HCT116 (cell line): ENCODE measurements around the gene SLC9A9. TPM values are rescaled to one million over a fixed set of nuclear protein-coding genes. Genes with fewer than 3 reads are reported as not detected.

Source experiments
- ATAC-seq: fragments of 200-7000 bp; cut with Tn5 transposase; 2 replicates; pipeline ENCODE4 v1.9.1; 2020; ENCODE audit warnings: mild to moderate bottlenecking, moderate library complexity
- BruUV-seq: library from RNA; stranded (reverse); fragments of 400-500 nt; replicated peaks from 2 replicates; lab custom pipeline; 2021; lab: Mats Ljungman, UMichigan
- CTCF ChIA-PET: fragments of 300-600 bp; sonication (Branson Sonifier 250); formaldehyde crosslinking; loops from one replicate; lab custom pipeline; 2021; ENCODE audit warnings: antibody characterized with exemption; lab: Charles Lee
- POLR2A ChIA-PET: fragments of 300-600, 350-600 bp; sonication (Branson Sonifier 250); formaldehyde crosslinking; loops from one replicate; lab custom pipeline; 2021; ENCODE audit warnings: antibody characterized with exemption; lab: Charles Lee
- RAD21 ChIA-PET, 2 experiments: fragments of 300-600 bp; sonication (Branson Sonifier 250); formaldehyde crosslinking; loops; one replicate each; lab custom pipeline; 2023; ENCODE audit warnings: low total read pairs in 2 of 2; ENCODE audit not compliant: uncharacterized antibody in 2 of 2, unreplicated experiment in 2 of 2, low non-redundant PET in 1 of 2; lab: Charles Lee
- DNase-seq: peaks from one replicate; pipeline ENCODE4 v3.0.0-alpha.2; 2010; ENCODE audit warnings: low read depth, low spot score
- H2AFZ ChIP-seq: fragments of 200-600 bp; shearing (Covaris generic), sonication (generic); 2 replicates; pipeline ENCODE4 v1.6.1; 2017; ENCODE audit warnings: low read depth, mixed run types, mixed read lengths, antibody characterized with exemption, low read length; ENCODE audit not compliant: poor library complexity, severe bottlenecking
- H3K27ac ChIP-seq: 2 replicates; pipeline ENCODE4 v1.5.1; 2012; ENCODE audit warnings: low read depth, low read length
- H3K27me3 ChIP-seq: fragments of 200-600 bp; sonication (generic); 2 replicates; pipeline ENCODE4 v1.6.1; 2016; ENCODE audit warnings: mixed run types, low read length, mixed read lengths; ENCODE audit not compliant: insufficient read depth
- H3K36me3 ChIP-seq, 2 experiments: fragments of 200-500 bp in 1 of 2; fragments of 200-600 bp in 1 of 2; sonication (Bioruptor generic) in 1 of 2; sonication (generic) in 1 of 2; 2 replicates each; pipeline versions ENCODE4 v1.5.1 to v1.6.1; 2014 to 2016; ENCODE audit warnings: low read length in 2 of 2, inconsistent platforms in 1 of 2, mixed read lengths in 1 of 2, mixed run types in 1 of 2; ENCODE audit not compliant: insufficient read depth in 2 of 2, control insufficient read depth in 1 of 2
- H3K4me1 ChIP-seq, 2 experiments: fragments of 200-600 bp in 1 of 2; sonication (generic) in 1 of 2; 2 replicates each; pipeline versions ENCODE4 v1.5.1 to v1.6.1; 2012 to 2017; ENCODE audit warnings: low read length in 2 of 2, inconsistent platforms in 1 of 2, mild to moderate bottlenecking in 1 of 2, mixed read lengths in 1 of 2, mixed run types in 1 of 2, moderate library complexity in 1 of 2; ENCODE audit not compliant: insufficient read depth in 2 of 2, control insufficient read depth in 1 of 2
- H3K4me2 ChIP-seq: fragments of 200-600 bp; sonication (generic); 2 replicates; pipeline ENCODE4 v1.6.1; 2017; ENCODE audit warnings: mixed run types, low read length, mixed read lengths
- H3K4me3 ChIP-seq, 2 experiments: fragments of 200-600 bp in 1 of 2; sonication (generic) in 1 of 2; replicated peaks in 1 of 2; 2 replicates each; pipeline ENCODE4 v1.5.1; 2011 to 2016; ENCODE audit warnings: low read length in 2 of 2, control low read depth in 1 of 2, low read depth in 1 of 2, mild to moderate bottlenecking in 1 of 2, mixed read lengths in 1 of 2, mixed run types in 1 of 2
- H3K79me2 ChIP-seq: fragments of 200-600 bp; sonication (generic); 2 replicates; pipeline ENCODE4 v1.6.1; 2017; ENCODE audit warnings: mild to moderate bottlenecking, mixed run types, low read length, moderate library complexity, mixed read lengths; ENCODE audit not compliant: insufficient read depth
- H3K9ac ChIP-seq: fragments of 200-600 bp; sonication (generic); 2 replicates; pipeline ENCODE4 v1.6.1; 2016; ENCODE audit warnings: low read length, mixed read lengths
- H3K9me2 ChIP-seq: fragments of 200-600 bp; sonication (generic), shearing (Covaris generic); 2 replicates; pipeline ENCODE4 v1.6.1; 2017; ENCODE audit warnings: mixed run types, mild to moderate bottlenecking, moderate library complexity; ENCODE audit not compliant: insufficient read depth
- H3K9me3 ChIP-seq, 2 experiments: fragments of 200-500 bp in 1 of 2; fragments of 200-600 bp in 1 of 2; sonication (Bioruptor generic) in 1 of 2; sonication (generic) in 1 of 2; 2 replicates each; pipeline ENCODE4 v1.6.1; 2014 to 2017; ENCODE audit warnings: low read length in 2 of 2, mixed read lengths in 2 of 2, inconsistent platforms in 1 of 2, low read depth in 1 of 2, mild to moderate bottlenecking in 1 of 2, mixed run types in 1 of 2, moderate library complexity in 1 of 2; ENCODE audit not compliant: control insufficient read depth in 1 of 2, insufficient read depth in 1 of 2
- H4K20me1 ChIP-seq: fragments of 200-600 bp; sonication (generic), shearing (Covaris generic); 2 replicates; pipeline ENCODE4 v1.6.1; 2017; ENCODE audit warnings: mixed run types, mild to moderate bottlenecking, moderate library complexity; ENCODE audit not compliant: insufficient read depth
- CEBPB ChIP-seq: IDR thresholded peaks from 2 replicates; pipeline ENCODE4 v1.6.1; 2012; ENCODE audit warnings: low read depth
- EGR1 ChIP-seq: IDR thresholded peaks from 2 replicates; pipeline ENCODE4 v1.6.1; 2012; ENCODE audit warnings: low read depth
- EZH2phosphoT487 ChIP-seq: fragments of 200-600 bp; IDR thresholded peaks from 2 replicates; pipeline ENCODE4 v1.6.1; 2018; ENCODE audit warnings: antibody characterized with exemption, borderline replicate concordance
- JUND ChIP-seq: IDR thresholded peaks from 2 replicates; pipeline ENCODE4 v1.6.1; 2012
- POLR2A ChIP-seq: IDR thresholded peaks from 2 replicates; pipeline ENCODE4 v1.7.0; 2011; ENCODE audit warnings: borderline replicate concordance; ENCODE audit not compliant: insufficient read depth, insufficient read length; ENCODE audit errors: extremely low read depth
- RAD21 ChIP-seq: IDR thresholded peaks from 2 replicates; pipeline ENCODE4 v1.6.1; 2012; ENCODE audit warnings: low read depth, mild to moderate bottlenecking
- TCF7L2 ChIP-seq: IDR thresholded peaks from 2 replicates; pipeline ENCODE4 v1.7.0; 2011; ENCODE audit warnings: borderline replicate concordance, inconsistent platforms; ENCODE audit not compliant: insufficient read depth, insufficient read length; ENCODE audit errors: extremely low read depth
- YY1 ChIP-seq: IDR thresholded peaks from 2 replicates; pipeline ENCODE4 v1.6.1; 2011; ENCODE audit warnings: low read length, low read depth, moderate library complexity, mild to moderate bottlenecking; ENCODE audit not compliant: insufficient replicate concordance; ENCODE audit errors: extremely low read depth
- intact Hi-C: fragments of 100-400 bp; cut with micrococcal nuclease; formaldehyde crosslinking; loops from 2 replicates; pipeline ENCODE4 v1.10.0; 2022
- total RNA-seq: library from RNA; stranded (reverse); gene quantifications from one replicate; pipeline ENCODE4 v1.2.1, GENCODE V29; 2021; ENCODE audit not compliant: unreplicated experiment
- TF ChIP-seq, protein P1 (sequence below): IDR thresholded peaks from 2 replicates; pipeline ENCODE4 v1.6.1; 2012; ENCODE audit warnings: low read depth
- TF ChIP-seq, protein P2 (sequence below): IDR thresholded peaks from 2 replicates; pipeline ENCODE4 v1.6.1; 2011; ENCODE audit warnings: mild to moderate bottlenecking, low read length, moderate library complexity; ENCODE audit not compliant: insufficient replicate concordance; ENCODE audit errors: extremely low read depth

The SLC9A9 gene
- total RNA-seq, 1 experiment from 2014 or later, result 0.20 TPM

DNA sequence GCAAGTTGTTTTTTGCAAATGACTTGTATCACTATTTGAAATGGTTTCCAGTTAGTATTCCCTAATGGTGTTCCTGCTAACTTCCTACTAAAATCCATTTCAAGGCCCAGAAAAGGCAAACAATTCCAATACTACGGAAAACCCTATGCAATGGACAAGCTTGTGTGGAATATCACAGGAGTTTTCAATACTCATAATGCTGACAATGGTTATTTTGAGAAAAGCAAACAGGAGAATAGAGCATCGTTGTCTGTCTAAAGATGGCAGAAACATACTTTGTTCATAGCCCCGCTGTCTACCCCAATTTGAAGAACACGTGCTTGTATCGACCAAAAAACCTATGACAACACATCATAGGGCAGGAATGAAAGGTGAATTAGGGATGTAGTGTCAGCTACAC, 400.8 kb downstream of the SLC9A9 start:
- H3K9me2 ChIP-seq, result no peaks in the 10 kb centered on the region; the same call in 1 of the 2 replicates
- BruUV-seq, result no TSS peak
- no peak overlapping the region for H3K27ac ChIP-seq
- peaks cover 0 to 21% of the 10 kb centered on the region in 2 experiments; a peak in 2 of 4 replicates for H3K4me1 ChIP-seq
- no peaks in the 10 kb centered on the region for H3K9me3 ChIP-seq
- ATAC-seq, result no peak
- H2AFZ ChIP-seq, result no peak overlapping the region
- no peak overlapping the region for H3K9ac ChIP-seq
- ChIA-PET RAD21 (no interaction called here), POLR2A (no interaction called here), CTCF (no interaction called here)
- H3K36me3 ChIP-seq, result no peaks in the 10 kb centered on the region
- intact Hi-C loops, result no loop called here
- TF ChIP-seq, protein P1, sequence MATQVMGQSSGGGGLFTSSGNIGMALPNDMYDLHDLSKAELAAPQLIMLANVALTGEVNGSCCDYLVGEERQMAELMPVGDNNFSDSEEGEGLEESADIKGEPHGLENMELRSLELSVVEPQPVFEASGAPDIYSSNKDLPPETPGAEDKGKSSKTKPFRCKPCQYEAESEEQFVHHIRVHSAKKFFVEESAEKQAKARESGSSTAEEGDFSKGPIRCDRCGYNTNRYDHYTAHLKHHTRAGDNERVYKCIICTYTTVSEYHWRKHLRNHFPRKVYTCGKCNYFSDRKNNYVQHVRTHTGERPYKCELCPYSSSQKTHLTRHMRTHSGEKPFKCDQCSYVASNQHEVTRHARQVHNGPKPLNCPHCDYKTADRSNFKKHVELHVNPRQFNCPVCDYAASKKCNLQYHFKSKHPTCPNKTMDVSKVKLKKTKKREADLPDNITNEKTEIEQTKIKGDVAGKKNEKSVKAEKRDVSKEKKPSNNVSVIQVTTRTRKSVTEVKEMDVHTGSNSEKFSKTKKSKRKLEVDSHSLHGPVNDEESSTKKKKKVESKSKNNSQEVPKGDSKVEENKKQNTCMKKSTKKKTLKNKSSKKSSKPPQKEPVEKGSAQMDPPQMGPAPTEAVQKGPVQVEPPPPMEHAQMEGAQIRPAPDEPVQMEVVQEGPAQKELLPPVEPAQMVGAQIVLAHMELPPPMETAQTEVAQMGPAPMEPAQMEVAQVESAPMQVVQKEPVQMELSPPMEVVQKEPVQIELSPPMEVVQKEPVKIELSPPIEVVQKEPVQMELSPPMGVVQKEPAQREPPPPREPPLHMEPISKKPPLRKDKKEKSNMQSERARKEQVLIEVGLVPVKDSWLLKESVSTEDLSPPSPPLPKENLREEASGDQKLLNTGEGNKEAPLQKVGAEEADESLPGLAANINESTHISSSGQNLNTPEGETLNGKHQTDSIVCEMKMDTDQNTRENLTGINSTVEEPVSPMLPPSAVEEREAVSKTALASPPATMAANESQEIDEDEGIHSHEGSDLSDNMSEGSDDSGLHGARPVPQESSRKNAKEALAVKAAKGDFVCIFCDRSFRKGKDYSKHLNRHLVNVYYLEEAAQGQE, result no peak
- TF ChIP-seq EZH2phosphoT487, result no peak
- no peak for TF ChIP-seq JUND
- TF ChIP-seq, protein P2, sequence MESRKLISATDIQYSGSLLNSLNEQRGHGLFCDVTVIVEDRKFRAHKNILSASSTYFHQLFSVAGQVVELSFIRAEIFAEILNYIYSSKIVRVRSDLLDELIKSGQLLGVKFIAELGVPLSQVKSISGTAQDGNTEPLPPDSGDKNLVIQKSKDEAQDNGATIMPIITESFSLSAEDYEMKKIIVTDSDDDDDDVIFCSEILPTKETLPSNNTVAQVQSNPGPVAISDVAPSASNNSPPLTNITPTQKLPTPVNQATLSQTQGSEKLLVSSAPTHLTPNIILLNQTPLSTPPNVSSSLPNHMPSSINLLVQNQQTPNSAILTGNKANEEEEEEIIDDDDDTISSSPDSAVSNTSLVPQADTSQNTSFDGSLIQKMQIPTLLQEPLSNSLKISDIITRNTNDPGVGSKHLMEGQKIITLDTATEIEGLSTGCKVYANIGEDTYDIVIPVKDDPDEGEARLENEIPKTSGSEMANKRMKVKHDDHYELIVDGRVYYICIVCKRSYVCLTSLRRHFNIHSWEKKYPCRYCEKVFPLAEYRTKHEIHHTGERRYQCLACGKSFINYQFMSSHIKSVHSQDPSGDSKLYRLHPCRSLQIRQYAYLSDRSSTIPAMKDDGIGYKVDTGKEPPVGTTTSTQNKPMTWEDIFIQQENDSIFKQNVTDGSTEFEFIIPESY, result no peak
- no peak for TF ChIP-seq CEBPB
- TF ChIP-seq TCF7L2, result no peak
- TF ChIP-seq POLR2A, result no peak
- TF ChIP-seq RAD21, result no peak
- TF ChIP-seq YY1, result no peak
- TF ChIP-seq EGR1, result no peak
- no peak overlapping the region for H3K4me2 ChIP-seq
- H4K20me1 ChIP-seq, result no peaks in the 10 kb centered on the region
- no peak for DNase-seq
- H3K79me2 ChIP-seq, result no peaks in the 10 kb centered on the region
- H3K27me3 ChIP-seq, result no peaks in the 10 kb centered on the region
- H3K4me3 ChIP-seq, result no peak overlapping the region
